Gastroesophageal sphincter (tissue), 3 donors: ENCODE data around the gene FXYD6.

Experiments
- CTCF ChIP-seq, 4 experiments: fragments of 200-600 bp in 2 of 4; fragments of 450-650 bp in 2 of 4; sonication (generic) in 1 of 4; IDR thresholded peaks; one replicate each; pipeline ENCODE4 v1.5.1; 2017 to 2019; ENCODE audit warnings: antibody characterized with exemption in 4 of 4, mild to moderate bottlenecking in 2 of 4, moderate library complexity in 2 of 4
- POLR2A ChIP-seq, 2 donors: fragments of 450-650 bp; IDR thresholded peaks; one replicate each; pipeline ENCODE4 v1.6.1; 2017; ENCODE audit warnings: antibody characterized with exemption in 2 of 2, mild to moderate bottlenecking in 2 of 2, moderate library complexity in 1 of 2
- POLR2AphosphoS5 ChIP-seq: sonication (generic); formaldehyde crosslinking; IDR thresholded peaks from one replicate; pipeline ENCODE4 v1.6.1; 2017; ENCODE audit warnings: antibody characterized with exemption

DNA sequence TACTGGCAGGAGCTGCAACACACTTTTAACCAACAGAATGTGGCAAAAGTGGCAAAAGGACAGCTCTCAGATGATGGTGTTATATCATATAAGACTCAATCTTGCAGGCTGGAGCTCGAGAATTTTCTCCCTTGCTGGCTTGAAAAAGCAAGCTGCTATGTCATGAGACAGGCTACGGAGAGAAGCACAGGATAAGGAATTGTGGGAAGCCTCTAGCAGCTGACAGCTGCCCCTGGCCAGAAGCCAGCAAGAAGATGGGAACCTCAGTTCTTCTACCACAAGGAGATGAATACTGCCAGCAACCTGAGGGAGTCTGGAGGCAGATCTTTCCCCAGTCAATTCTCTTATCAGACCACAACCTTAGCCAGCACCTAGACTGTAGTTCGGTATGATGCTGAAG, 24.6 kb downstream of the FXYD6 start:
- TF ChIP-seq CTCF (IDR thresholded peaks at IDR 0.05), result no peak
- no peak for TF ChIP-seq POLR2A (IDR thresholded peaks at IDR 0.05)
- no peak for TF ChIP-seq POLR2AphosphoS5
